Body of pancreas (tissue), 4 donors: ENCODE measurements around the gene LRRC59. TPM values are rescaled to one million over a fixed set of nuclear protein-coding genes. Genes with fewer than 3 reads are reported as not detected.

Source experiments
- ATAC-seq: fragments of 150-250 bp; one replicate; pipeline ENCODE4 v1.9.1; 2016
- DNase-seq, 4 donors: peaks; one replicate each; pipeline ENCODE4 v3.0.0-alpha.2; 2019
- H3K27ac ChIP-seq, 4 donors: fragments of 200-600 bp; sonication (generic); 1 replicate in 3 of 4; 2 replicates in 1 of 4; pipeline versions ENCODE4 v1.5.1 to v1.6.1; 2016 to 2019; ENCODE audit warnings: mild to moderate bottlenecking in 1 of 4, mixed read lengths in 1 of 4, moderate library complexity in 1 of 4
- H3K27me3 ChIP-seq, 2 donors: fragments of 200-600 bp; sonication (generic); one replicate each; pipeline ENCODE4 v1.6.0; 2016; ENCODE audit warnings: mild to moderate bottlenecking in 1 of 2
- H3K36me3 ChIP-seq, 2 donors: fragments of 200-600 bp; sonication (generic); replicated peaks in 1 of 2; 2 replicates each; pipeline ENCODE4 v1.5.1; 2016; ENCODE audit warnings: low read depth in 2 of 2; ENCODE audit not compliant: insufficient read depth in 1 of 2
- H3K4me1 ChIP-seq: fragments of 200-600 bp; sonication (generic); one replicate; pipeline ENCODE4 v1.6.0; 2016
- H3K4me3 ChIP-seq, 2 donors: fragments of 200-600 bp; sonication (generic); 1 replicate in 1 of 2; 2 replicates in 1 of 2; pipeline ENCODE4 v1.5.1; 2016 to 2019
- H3K9me3 ChIP-seq, 3 donors: fragments of 200-600 bp; sonication (generic); 1 replicate in 2 of 3; 2 replicates in 1 of 3; pipeline ENCODE4 v1.5.1; 2016
- CTCF ChIP-seq, 7 experiments: fragments of 450-650 bp in 4 of 7; fragments of 200-600 bp in 3 of 7; sonication (generic) in 3 of 7; IDR thresholded peaks; one replicate each; pipeline ENCODE4 v1.5.1; 2016 to 2019; ENCODE audit warnings: antibody characterized with exemption in 7 of 7
- POLR2A ChIP-seq, 3 donors: fragments of 450-650 bp; IDR thresholded peaks; one replicate each; pipeline ENCODE4 v1.6.1; 2016; ENCODE audit warnings: antibody characterized with exemption in 3 of 3, mild to moderate bottlenecking in 2 of 3
- WGBS, 2 donors: methylation state at CpG; one replicate each; pipeline ENCODE4 v1.1.5; 2017; 5-methylcytosine and 5-hydroxymethylcytosine counted together
- intact Hi-C: fragments of 100-400 bp; cut with DNase I; formaldehyde crosslinking; loops from one replicate; pipeline ENCODE4 v1.15.1; 2023
- total RNA-seq, 2 donors: library from RNA; depleted of rRNA; stranded (reverse); fragments of >200 nt; gene quantifications; one replicate each; pipeline ENCODE4 v1.1.0, GENCODE V29; 2016

LRRC59 gene
- total RNA-seq, 2 donors from 2014 or later, result 70.8 to 113 TPM

GRCh38 chr17:50347117-50347893, 50.0 kb downstream of the LRRC59 start:
- Histone ChIP-seq H3K27me3 (no peaks in the 10 kb centered on the region), H3K4me3 (no peak overlapping the region), H3K27ac (peak overlapping the region in 1 of 4 donors; percentile 28), H3K36me3 (no peaks in the 10 kb centered on the region), H3K9me3 (no peaks in the 10 kb centered on the region), H3K4me1 (peaks cover 22% of the 10 kb centered on the region)
- no peak for TF ChIP-seq POLR2A (IDR thresholded peaks at IDR 0.05)
- no peak for TF ChIP-seq CTCF (IDR thresholded peaks at IDR 0.05)
- ATAC-seq, result no peak
- no peak for DNase-seq
- WGBS, 2 donors, result 46 to 63% methylated on average over 6 to 16 of the region's 17 CpGs
- intact Hi-C loops, result no loop called here

- Histone ChIP-seq H3K36me3 (no peaks in the 10 kb centered on the region), H3K4me1 (peaks cover 20% of the 10 kb centered on the region), H3K27me3 (no peaks in the 10 kb centered on the region), H3K9me3 (no peaks in the 10 kb centered on the region), H3K27ac (peak overlapping the region; percentile 24 to 69 (median 30)), H3K4me3 (peak overlapping the region; percentile 51 to 71)
- peak; percentile 40 to 56 (median 46) for DNase-seq
- intact Hi-C loops, result no loop called here
- TF ChIP-seq POLR2A (IDR thresholded peaks at IDR 0.05) (no peak), CTCF (IDR thresholded peaks at IDR 0.05) (no peak)
- ATAC-seq, result peak; percentile 42
- WGBS, 2 donors, result 0 to 2% methylated on average over 24 to 56 of the region's 57 CpGs
These were observed 50.8 kb downstream of the LRRC59 start for GRCh38 chr17:50346313-50347116.

GRCh38 chr17:50345432-50346312, 51.7 kb downstream of the LRRC59 start, which contains the start of gene XYLT2:
XYLT2 (plus strand) TSS chr17:50346126; CDS start chr17:50346141, 15 bp downstream.
- Histone ChIP-seq H3K4me3 (peak within 1 kb of the TSS; percentile 51 to 71), H3K27me3 (no peaks in the 10 kb centered on the region), H3K27ac (peak within 1 kb of the TSS; percentile 24 to 69 (median 47)), H3K36me3 (no peaks in the 10 kb centered on the region), H3K9me3 (no peaks in the 10 kb centered on the region), H3K4me1 (peaks cover 20% of the 10 kb centered on the region)
- peak; percentile 95 for ATAC-seq
- TF ChIP-seq CTCF (IDR thresholded peaks at IDR 0.05), result peak in 1 of 7 experiments; percentile 5
- TF ChIP-seq POLR2A (IDR thresholded peaks at IDR 0.05), result peak; percentile 39 to 62 (median 57)
- intact Hi-C loops, result no loop called here
- DNase-seq, result peak; percentile 88 to 95 (median 90)
- WGBS, 2 donors, result 0 to 2% methylated on average over 2 to 74 of the region's 87 CpGs

GRCh38 chr17:50344731-50345365, 52.5 kb downstream of the LRRC59 start:
- no peak for ATAC-seq
- intact Hi-C loops, result no loop called here
- no peaks in the 10 kb centered on the region for H3K36me3 ChIP-seq
- H3K27ac ChIP-seq, result no peak overlapping the region
- H3K27me3 ChIP-seq, result no peaks in the 10 kb centered on the region
- no peak overlapping the region for H3K4me3 ChIP-seq
- TF ChIP-seq POLR2A (IDR thresholded peaks at IDR 0.05), result no peak
- TF ChIP-seq CTCF (IDR thresholded peaks at IDR 0.05), result no peak
- WGBS, 2 donors, result 72 to 87% methylated on average over 9 to 13 of the region's 13 CpGs
- no peak for DNase-seq
- H3K4me1 ChIP-seq, result peaks cover 20% of the 10 kb centered on the region
- H3K9me3 ChIP-seq, result no peaks in the 10 kb centered on the region
